ENCODE results near the gene TMEM141.
A peak's percentile ranks its signal among the peaks of the same experiment; 100 is the strongest.
"Not testable (repeated sequence)": the region's sequence is repeated elsewhere in the genome, so short reads cannot be mapped to it uniquely, and the experiment has no call there.

TMEM141 gene

DNA sequence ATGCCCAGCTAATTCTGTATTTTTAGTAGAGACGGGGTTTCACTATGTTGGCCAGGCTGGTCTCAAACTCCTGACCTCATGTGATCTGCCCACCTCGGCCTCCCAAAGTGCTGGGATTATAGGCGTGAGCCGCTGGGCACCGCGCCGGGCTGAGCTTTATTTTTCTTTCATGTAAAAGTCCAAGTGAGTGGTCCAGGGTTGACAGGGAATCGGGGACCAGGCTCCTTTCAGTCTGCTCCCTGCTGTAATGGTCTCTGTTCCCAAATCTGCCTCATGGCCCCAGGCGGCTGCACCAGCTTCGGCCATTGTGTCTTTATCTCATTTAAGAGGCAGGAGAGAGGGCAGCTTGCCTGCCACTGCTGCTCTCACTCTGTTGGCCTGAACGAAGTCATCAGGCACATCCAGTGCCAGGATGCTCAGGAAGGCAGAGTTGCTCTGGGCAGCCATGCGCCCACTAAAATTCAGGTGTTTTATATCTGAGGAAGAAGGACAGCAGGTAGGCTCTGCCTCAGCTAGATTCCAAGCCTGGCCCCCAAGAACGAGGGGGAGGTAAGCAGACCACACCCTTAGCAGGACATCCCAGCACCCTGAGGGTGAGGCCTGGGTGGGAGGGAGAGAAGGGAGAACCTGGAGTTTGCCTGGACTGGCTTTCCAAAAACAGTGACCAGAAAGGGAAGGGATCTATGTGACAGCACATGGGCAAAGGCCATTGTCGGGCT is 3.3 kb downstream of the TMEM141 start:
- DNase-seq (ENCODE audit: low read depth) = no peak

DNA sequence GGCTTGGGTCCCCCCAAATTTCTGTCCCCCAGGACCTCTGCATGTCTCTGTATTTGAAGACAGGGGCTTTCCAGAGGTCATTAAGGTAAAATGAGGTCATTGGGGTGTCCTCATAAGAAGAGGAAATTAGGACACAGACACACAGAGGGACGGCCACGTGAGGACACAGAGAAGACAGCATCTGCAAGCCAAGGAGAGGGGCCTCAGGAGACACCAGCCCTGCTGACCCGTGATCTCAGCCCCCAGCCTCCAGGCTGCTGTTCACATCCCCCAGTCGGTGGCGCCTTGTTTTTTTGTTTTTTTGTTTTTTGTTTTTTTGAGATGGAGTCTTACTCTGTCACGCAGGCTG is 3.8 kb downstream of the TMEM141 start:
- no peak for DNase-seq (ENCODE audit: low read depth)

DNA sequence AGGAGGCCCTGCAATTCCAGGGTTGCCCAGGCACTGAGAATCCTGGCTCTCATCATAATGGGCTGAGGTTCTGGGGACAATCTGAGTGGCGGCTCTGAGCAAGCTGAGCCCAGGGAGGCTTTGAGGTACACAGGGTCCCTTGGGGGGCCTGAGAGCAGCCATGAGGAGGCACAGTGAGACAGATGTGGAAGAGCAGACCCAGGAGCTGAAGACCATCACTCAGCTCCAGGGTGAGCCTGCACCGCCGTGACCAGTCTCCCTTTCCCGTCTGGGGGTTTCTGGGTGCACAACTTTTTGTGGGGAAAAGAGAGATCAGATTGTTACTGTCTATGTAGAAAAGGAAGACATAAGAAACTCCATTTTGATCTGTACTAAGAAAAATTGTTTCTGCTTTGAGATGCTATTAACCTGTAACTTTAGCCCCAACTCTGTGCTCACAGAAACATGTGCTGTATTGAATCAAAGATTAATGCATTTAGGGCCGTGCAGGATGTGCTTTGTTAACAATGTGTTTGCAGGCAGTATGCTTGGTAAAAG is 5.2 kb downstream of the TMEM141 start, which contains the start of gene CCDC183:
Gene CCDC183, plus strand, starts transcription at position 101 of the 537 bp plus-strand sequence. Its CDS starts 60 bp downstream, at position 161.
- no peak for DNase-seq (ENCODE audit: low read depth)

DNA sequence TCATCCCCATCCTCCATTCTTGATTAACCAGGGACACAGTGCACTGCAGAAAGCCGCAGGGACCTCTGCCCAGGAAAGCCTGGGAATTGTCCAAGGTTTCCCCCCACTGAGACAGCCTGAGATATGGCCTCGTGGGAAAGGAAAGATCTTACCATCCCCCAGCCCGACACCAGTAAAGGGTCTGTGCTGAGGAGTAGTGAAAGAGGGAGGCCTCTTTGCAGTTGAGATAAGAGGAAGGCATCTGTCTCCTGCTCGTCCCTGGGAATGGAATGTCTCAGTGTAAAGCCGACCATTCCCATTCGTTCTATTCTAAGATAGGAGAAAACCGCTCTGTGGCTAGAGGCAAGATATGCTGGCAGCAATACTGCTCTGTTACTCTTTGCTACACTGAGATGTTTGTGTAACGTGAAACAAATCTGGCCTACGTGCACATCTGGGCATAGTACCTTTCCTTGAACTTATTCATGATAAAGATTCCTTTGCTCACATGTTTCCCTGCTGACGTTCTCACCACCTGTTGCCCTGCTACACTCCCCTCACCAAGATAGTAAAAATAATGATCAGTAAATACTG is 5.7 kb downstream of the TMEM141 start:
- peak; percentile 99 for DNase-seq (ENCODE audit: low read depth)

DNA sequence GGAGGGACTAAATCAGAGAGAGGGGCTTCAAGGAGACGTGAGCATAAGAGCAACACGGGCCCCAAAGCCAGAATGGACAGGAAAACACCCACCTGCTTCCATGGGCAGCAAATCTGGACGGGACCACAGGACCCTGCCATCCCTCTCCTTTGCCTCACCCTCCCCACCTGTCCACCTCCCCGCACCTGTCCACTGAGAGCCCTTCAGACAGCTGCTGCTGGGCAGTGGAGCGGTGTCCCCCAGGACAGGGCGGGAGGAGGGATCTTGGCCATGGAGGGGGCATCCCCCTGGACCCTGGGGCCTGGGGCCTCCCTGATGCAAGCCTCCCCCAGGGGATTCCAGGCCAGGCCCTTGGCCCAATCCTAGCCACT is 7.5 kb downstream of the TMEM141 start:
- DNase-seq (ENCODE audit: low read depth) = no peak

DNA sequence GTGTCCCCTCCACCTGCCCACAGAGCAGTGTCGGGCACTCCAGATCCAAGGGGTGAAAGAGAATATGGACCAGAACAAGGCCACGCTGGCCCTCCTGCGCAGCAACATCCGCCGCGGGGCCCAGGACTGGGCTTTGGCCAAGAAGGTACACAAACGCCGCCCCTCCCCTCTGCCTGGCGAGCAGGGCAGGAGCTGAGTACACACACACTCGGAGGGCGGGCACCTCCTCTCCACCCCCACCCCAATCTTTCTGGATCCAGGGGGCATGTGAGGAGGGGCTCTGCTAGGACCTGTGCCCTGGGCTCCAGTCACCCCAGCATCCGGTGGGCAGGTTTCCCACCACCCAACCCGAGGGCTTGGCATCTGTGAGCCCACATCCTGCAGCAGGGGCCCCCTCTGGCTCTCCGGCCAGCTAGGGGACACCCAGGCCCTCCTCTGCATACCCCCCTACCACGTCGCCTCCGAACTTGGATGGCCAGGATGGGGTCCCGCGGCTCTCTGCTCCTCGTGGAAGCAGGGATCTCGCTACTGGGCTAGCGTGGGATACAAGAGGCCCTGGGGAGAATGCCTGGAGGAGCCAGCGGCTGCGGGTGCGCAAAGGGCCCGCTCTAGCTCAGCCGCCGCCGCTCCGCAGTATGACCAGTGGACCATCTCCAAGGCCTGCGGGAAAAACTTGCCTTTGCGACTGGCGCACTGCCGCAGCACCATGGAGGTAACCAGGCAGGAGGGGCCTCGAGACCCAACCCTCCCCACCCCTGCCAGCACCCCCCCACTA is 8.1 kb downstream of the TMEM141 start:
- no peak for DNase-seq (ENCODE audit: low read depth)

DNA sequence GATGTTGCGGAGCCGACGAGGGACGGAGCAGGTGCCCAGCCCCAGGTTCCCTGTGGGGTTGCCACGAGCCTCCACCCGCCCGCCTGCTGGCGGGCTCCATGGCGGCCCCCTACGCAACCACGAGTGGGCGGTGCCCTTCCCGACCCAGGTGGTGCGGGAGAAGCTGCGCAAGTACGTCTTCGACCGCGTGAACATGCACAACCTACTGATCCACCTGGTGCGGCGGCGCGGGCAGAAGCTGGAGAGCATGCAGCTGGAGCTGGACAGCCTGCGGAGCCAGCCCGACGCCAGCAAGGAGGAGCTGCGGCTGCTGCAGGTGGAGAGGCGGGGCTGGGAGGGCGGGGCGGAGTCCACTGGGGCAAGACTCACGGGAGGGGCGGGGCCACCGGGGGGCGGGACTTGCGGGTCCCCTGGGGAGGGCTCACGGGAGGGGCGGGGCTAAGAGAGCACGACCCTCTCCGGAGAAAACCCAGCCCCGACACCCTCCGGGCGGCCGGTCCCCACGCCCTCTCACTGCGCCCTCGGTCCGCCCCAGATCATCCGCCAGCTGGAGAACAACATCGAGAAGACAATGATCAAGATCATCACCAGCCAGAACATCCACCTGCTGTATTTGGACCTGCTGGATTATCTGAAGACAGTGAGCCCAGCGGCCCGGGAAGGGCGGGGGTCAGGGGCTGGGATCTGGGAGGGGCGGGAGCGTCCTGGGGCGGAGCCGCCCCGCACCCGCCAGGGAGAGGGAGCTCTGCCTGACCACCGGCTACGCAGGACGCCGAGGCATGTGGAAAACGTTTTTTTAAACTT is 8.9 kb downstream of the TMEM141 start:
- peak; percentile 87 for DNase-seq (ENCODE audit: low read depth)

DNA sequence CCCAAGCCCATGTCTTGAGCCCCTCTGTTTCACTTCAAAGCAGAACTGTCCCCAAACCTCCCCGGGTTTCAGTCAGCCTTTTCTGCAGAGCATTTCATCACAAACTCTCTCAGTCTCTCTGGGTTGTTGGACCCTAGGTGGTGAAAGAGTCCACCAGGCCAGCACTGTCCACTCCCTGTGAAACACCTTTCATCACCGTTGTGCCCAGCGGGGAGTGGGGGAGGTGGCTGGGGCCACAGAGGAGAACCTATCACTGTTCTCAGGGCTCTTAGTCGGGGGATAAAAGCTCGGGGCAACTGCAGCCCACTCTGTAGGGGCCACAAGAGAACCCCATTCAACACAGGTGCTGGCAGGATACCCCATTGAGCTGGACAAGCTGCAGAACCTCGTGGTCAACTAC is 11.2 kb downstream of the TMEM141 start:
- DNase-seq (ENCODE audit: low read depth) = no peak

DNA sequence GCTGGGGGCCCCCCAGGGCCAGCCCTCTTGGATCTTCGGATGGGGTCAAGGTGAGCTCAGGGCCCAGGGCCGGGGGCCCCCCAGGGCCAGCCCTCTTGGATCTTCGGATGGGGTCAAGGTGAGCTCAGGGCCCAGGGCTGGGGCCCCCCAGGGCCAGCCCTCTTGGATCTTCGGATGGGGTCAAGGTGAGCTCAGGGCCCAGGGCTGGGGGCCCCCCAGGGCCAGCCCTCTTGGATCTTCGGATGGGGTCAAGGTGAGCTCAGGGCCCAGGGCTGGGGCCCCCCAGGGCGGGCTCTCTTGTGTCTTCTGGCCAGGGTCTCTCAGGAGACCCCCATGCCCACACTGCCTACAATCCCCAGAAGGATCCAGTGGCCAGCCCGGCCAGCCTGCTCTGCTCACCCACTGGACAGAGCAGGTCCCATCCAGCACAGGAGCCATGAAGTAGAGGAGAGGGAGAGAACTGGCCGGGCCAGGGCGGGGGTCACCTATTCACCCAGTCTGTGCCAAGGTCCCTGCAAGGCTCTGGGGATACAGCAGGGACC is 11.9 kb downstream of the TMEM141 start:
- not testable (repeated sequence) for DNase-seq (ENCODE audit: low read depth)

DNA sequence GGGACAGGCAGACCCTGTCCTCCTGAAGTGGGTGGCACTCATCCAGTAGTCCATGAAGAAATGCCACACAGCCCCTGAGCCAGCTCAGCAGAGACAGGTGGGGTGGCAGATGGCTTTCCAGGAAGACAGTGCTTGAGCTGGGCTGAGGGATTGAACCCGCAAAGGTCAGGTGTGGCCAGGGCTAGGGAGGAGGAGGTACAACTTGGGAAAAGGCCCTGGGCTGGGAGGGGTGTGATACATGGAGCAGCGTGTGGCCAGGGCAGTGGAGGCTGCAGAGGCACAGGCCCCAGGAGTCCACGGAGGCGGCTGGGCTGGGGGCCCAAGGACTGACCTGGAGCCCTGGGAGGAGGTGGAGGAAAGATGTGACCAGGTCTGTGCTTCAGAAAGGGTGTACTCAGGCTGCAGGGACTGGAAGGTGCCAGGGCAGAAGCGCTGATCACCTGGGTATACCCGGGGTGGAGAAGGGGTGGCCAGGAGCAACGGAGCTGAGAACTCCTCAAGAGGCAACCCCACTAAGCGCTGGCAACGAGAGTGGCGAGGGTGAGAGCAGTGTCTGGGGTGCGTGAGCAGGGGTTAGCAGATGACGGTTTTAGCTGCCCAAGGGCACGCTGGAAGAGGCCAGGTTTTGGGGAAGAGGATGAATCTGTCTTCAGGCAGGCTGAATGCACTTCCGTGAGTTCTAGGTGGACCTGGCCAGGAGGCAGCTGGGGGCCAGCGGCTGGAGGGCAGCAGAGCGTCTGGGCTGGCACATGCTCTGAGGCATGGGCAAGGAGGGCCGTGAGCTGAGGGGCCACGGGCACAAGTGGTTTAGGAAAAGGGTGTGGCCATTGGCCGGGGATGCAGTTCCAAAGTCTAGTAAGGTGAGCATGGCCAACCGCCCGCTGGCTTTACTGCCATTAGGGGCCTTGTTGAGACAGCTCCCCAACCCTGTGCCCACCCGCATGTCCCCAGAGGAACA is 12.7 kb downstream of the TMEM141 start:
- no peak for DNase-seq (ENCODE audit: low read depth)

DNA sequence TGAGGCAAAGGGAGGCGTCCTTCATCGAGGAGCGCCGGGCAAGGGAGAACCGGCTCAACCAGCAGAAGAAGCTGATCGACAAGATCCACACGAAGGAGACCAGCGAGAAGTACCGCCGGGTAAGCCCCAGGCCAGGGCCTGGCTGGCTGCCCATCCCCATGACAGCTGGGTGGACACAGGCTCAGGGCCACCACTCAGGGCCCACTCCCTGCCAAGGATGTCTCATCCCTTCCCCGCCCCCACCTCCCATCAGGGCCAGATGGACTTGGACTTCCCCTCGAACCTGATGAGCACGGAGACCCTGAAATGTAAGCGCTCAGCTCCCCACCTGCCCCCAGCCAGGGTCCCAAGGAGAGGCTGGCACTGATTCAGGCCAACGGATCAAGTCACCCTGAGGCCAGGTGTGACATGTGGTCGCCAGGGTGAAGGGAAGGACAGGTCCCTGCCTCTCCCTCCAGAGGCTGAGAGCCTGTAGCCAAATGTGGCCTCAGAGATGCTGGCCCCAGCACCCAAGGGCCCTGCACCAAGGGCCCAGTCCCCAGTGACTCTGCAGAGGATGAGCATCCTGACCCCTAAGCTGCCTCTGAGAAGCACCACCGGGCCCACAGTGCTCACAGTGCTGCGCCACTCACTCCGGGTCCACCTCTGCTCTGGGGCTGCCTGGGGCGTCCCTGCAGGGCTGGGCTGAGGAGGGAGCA is 13.5 kb downstream of the TMEM141 start:
- DNase-seq (ENCODE audit: low read depth) = no peak

DNA sequence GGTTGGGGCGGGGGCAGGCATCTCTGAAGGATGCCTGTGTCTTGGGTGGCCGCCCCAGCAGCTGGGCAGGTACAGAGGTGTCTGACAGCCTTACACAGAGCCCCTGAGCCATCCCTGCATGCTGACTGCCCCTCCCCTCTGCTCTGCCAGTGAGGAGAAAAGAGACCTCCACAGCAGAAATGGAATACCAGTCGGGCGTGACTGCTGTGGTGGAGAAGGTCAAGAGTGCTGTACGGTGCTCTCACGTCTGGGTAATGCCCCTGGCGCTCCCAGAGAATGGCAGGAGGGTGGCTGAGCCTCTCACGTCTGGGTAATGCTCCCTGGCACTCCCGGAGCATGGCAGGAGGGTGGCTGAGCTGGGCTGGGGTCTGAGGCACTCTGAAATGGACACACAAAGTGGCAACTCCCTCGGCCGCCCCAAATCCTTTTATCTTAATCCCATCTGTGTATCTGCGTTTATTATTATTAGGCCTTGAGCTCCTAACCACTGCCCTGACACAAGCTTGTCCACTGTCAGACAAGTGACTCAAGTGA is 14.1 kb downstream of the TMEM141 start:
- DNase-seq (ENCODE audit: low read depth) = no peak

DNA sequence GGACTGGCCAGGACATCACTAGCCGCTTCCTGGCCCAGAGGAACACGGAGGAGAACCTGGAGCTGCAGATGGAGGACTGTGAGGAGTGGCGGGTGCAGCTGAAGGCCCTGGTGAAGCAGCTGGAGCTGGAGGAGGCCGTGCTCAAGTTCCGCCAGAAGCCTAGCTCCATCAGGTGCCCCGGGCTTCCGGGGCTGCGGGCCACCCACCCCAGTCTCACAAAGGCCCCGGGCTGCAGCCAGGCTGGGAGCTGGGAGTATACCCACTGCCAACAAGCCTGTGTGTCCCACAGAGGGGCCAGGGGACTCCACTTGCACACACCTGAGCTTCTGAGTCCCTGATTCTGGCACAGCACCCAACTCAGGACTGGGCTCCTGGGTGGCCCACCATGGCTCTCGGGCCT is 14.9 kb downstream of the TMEM141 start:
- no peak for DNase-seq (ENCODE audit: low read depth)

DNA sequence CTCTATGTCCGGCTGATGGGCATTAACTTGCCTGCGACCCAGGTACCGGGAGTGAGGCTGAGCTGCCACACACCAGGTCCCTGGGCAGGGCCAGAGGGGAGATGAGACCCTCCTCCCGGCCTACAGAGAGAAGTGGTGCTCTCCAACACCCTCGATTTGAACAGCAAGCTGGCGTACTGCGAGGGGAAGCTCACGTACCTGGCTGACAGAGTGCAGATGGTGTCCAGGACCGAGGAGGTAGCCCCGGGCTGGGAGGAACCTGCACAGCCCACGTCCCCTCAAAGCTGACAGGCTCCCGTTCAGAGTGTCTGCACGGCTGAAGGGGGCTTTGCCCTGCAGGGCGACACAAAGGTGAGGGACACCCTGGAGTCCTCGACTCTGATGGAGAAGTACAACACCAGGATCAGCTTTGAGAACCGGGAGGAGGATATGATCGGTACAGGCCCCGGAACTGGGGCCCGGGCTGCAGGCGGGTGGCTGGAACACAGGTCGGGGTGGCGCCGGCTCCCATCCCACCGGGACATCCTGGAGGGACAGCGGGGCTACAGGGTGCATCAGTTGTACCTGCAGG is 15.6 kb downstream of the TMEM141 start:
- DNase-seq (ENCODE audit: low read depth) = no peak

DNA sequence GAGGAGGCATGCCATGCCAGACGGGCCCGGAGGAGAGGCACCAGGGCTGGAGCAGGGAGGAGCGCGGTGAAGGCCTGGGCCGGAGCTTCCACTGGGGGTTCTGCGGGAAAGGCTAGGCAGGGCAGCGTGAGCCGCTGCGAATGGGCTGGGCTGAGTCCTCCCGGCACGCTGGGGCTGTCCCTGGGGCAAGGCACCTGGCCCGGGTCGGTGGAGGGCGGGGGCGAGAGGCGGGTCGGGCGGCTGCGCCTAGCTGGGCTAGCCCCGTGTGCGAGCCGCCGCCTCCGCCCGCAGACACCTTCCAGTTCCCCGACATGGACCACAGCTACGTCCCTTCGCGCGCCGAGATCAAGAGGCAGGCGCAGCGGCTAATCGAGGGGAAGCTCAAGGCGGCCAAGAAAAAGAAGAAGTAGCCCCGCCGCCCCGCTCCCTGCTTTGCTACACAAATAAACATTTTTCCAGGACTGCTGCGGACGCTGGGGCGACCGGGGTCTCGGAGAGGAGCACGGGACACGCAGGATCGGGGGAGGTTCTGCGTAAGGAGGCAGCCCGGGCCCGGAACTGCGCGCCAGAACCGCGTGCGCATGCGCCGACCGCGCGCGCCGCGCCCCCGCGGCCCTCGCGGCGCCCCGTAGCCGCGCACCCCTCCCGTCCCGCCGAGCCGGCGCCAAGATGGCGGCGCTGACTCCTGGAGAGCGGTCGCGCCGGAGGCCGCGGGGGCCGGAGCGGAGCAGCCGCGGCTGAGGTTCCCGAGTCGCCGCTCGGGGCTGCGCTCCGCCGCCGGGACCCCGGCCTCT is 16.3 kb downstream of the TMEM141 start, which contains the start of gene RABL6:
Gene RABL6, plus strand, starts transcription at position 668 of the 794 bp plus-strand sequence. CDS start 249 bp downstream, outside the sequence.
- no peak for DNase-seq (ENCODE audit: low read depth)

DNA sequence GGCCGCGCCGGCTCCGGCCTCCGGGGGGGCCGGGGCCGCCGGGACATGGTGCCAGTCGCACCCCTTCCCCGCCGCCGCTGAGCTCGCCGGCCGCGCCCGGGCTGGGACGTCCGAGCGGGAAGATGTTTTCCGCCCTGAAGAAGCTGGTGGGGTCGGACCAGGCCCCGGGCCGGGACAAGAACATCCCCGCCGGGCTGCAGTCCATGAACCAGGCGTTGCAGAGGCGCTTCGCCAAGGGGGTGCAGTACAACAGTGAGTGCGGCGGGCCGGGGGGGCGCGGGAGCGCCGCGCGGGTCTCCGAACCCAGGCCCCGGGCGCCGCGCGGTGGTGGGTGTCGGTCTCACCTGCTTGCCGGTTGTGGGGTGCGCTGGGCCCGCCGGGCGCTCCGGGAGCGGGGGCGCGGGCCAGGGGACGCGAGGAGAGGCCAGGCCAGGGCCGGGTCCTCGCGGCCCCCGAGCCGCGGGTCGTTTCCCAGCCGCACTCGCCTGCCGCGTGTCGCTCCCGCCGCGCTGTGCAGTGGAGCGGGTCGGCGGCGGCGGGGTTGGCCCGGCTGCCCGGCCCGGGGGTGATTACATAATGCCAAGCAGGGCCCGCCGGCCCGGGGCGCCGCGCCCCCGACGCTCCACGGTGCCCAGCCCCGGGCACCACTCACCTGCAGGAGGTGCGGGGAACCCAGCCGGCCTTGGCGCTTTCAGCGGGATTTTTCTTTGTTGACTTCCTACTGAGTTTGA is 17.1 kb downstream of the TMEM141 start:
- DNase-seq (ENCODE audit: low read depth) = no peak

DNA sequence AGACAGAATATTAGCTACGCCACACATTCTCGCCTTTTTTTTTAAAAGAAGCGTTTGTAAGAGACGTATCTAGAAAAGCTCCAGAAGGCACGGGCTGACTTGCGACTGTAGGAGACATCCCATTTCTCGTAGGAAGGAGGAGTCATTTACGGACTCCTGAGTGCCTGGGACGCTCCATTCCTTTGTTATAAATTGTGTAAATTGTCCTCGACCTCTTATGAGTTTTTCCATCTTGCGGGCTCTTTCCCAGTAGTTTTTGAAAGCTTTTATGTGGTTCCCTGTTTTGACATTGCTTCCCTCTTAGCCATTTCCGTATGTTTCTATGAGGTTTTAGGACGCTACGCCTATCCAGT is 17.6 kb downstream of the TMEM141 start:
- DNase-seq (ENCODE audit: low read depth) = no peak
